NAMALWA (cell line): ENCODE results near the gene NUP54.

Experiments
- DNase-seq: peaks from one replicate; pipeline ENCODE4 v3.0.0-alpha.2; 2015; ENCODE audit warnings: low spot score

The NUP54 gene

DNA sequence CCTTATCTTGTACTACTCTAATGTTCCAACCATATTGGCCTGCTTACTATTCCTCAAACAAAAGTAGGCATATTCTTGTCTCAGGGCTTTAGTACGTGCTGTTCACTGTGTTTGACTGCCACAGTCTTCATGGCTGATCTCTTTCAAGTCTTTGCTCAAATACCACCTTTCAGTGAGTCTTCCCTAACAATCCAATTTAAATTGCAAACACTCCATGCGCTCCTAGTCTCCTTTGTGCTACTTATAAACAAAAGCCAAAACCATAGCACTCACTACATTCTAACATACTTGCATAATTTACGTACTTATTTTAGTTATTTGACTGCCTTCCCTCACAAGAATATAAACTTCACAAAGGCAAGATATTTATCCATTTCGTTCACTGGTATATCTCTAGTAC lies 75.4 kb downstream of the NUP54 start:
- DNase-seq: no peak

DNA sequence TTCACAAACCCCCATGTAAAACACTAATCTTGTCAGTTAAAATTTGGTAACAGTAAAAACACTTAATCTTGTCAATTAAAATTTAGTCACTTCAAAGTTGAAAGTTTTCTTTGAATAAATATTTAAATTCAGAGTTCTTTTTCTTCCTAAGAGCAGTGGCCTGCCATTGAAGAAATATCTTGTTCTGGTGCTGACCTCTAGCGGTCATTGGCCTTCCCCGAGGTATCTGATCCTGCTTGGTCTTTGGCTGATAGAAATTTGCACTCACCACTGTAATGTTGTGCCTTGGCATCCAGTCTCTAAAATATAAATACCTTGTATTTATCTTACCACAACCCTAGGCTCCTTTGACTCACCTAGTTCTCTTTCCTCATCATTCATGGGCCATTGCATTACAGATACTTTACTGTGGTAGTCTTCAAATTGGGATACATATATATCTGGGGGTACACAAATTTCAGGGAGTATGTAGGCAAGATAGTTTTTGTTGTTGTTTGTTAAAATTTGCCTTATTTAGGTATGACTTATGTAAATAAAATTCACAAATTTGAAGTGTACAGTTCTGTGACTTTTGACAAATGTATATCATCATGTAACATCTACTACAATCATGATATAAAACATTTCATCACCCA lies 80.4 kb downstream of the NUP54 start:
- peak; percentile 83 for DNase-seq

DNA sequence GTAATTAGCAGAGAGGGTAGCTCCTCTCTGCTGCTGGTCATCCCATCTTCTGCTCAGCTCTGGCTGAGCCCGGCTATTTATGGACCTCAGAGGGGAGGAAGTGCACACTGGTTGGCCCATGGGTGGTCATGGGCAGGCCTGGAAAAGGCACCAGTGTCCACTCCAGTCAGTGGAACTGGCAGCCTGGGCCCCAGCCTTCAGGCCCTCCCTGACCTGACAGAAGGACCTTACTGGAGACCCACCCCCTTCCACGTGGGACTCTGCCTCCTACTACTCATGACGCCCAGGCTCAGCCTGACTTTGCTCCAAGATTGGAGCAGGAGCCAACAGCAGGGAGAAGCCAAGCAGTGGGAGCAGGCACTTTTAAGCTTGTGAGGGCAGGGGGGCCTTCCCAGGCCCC lies 81.7 kb downstream of the NUP54 start:
- no peak for DNase-seq
